GM19438 (cell line): Measurements from ENCODE around the gene NPY4R.
"Not testable (repeated sequence)": the region's sequence is repeated elsewhere in the genome, so short reads cannot be mapped to it uniquely, and the experiment has no call there.

Source experiments
- ATAC-seq: cut with Tn5 transposase; IDR thresholded peaks from one replicate; pipeline ENCODE4 v1.9.1; 2021; ENCODE audit warnings: low read depth; ENCODE audit not compliant: unreplicated experiment

The NPY4R gene

GRCh38 chr10:46465765-46466164 is at the start of gene NPY4R:
Gene NPY4R (minus strand): TSS chr10:46465958. CDS start chr10:46462635, 3,323 bp downstream.
- ATAC-seq: not testable (repeated sequence)

- no peak for ATAC-seq
These were observed 49.6 kb upstream of the NPY4R start for GRCh38 chr10:46515366-46515765.

GRCh38 chr10:46514899-46515298 is 49.1 kb upstream of the NPY4R start:
- no peak for ATAC-seq

GRCh38 chr10:46514431-46514861 is 48.7 kb upstream of the NPY4R start:
- no peak for ATAC-seq

- not testable (repeated sequence) for ATAC-seq
These were observed 47.6 kb upstream of the NPY4R start for GRCh38 chr10:46513333-46513732.

- not testable (repeated sequence) for ATAC-seq
These were observed 47.0 kb upstream of the NPY4R start for GRCh38 chr10:46512725-46513124.

GRCh38 chr10:46512002-46512401 is 46.2 kb upstream of the NPY4R start:
- ATAC-seq: not testable (repeated sequence)

GRCh38 chr10:46499990-46500389 is 34.2 kb upstream of the NPY4R start:
- not testable (repeated sequence) for ATAC-seq

GRCh38 chr10:46498985-46499703 is 33.4 kb upstream of the NPY4R start:
- ATAC-seq: not testable (repeated sequence)

GRCh38 chr10:46497878-46498277 is 32.1 kb upstream of the NPY4R start:
- ATAC-seq: not testable (repeated sequence)

GRCh38 chr10:46497401-46497800 is 31.6 kb upstream of the NPY4R start:
- not testable (repeated sequence) for ATAC-seq

- not testable (repeated sequence) for ATAC-seq
These were observed 25.8 kb upstream of the NPY4R start for GRCh38 chr10:46491364-46492114.

GRCh38 chr10:46490285-46490684 is 24.5 kb upstream of the NPY4R start:
- not testable (repeated sequence) for ATAC-seq

- not testable (repeated sequence) for ATAC-seq
These were observed 20.7 kb upstream of the NPY4R start for GRCh38 chr10:46486459-46486858.

- not testable (repeated sequence) for ATAC-seq
These were observed 9.1 kb upstream of the NPY4R start for GRCh38 chr10:46474746-46475320.

GRCh38 chr10:46473758-46474157 is 8.0 kb upstream of the NPY4R start:
- not testable (repeated sequence) for ATAC-seq

GRCh38 chr10:46470134-46470533 is 4.4 kb upstream of the NPY4R start:
- ATAC-seq: not testable (repeated sequence)

GRCh38 chr10:46468119-46468809 is 2.5 kb upstream of the NPY4R start:
- ATAC-seq: not testable (repeated sequence)

GRCh38 chr10:46463608-46464007 is 2.1 kb downstream of the NPY4R start:
- ATAC-seq: not testable (repeated sequence)

GRCh38 chr10:46462276-46462675 is 3.5 kb downstream of the NPY4R start:
- not testable (repeated sequence) for ATAC-seq

GRCh38 chr10:46459579-46459978 is 6.2 kb downstream of the NPY4R start:
- ATAC-seq: not testable (repeated sequence)
